ENCODE results near the gene VRK1.

- TF ChIP-seq CTCF (IDR thresholded peaks at IDR 0.05), result no peak
- no peak for TF ChIP-seq EZH2 (IDR thresholded peaks at IDR 0.05; ENCODE audit: borderline replicate concordance, insufficient read depth, low read depth, low read length, poor library complexity, severe bottlenecking)
These were observed 104.8 kb downstream of the VRK1 start for GRCh38 chr14:96902004-96902403.
